Cerebellar cortex (tissue), 1 donor: ENCODE results near the gene EFCAB6.

Source experiments
- DNase-seq: peaks from one replicate; pipeline ENCODE4 v3.0.0-alpha.2; 2015; ENCODE audit warnings: low spot score

The EFCAB6 gene

GRCh38 chr22:43502306-43502874 is 309.7 kb downstream of the EFCAB6 start:
- no peak for DNase-seq

- no peak for DNase-seq
Measured at GRCh38 chr22:43501878-43502277, 310.2 kb downstream of the EFCAB6 start.

- no peak for DNase-seq
Measured at GRCh38 chr22:43500792-43501785, 311.0 kb downstream of the EFCAB6 start.

GRCh38 chr22:43498856-43499253 is 313.2 kb downstream of the EFCAB6 start:
- DNase-seq, result no peak

- no peak for DNase-seq
Measured at GRCh38 chr22:43497956-43498855, 313.9 kb downstream of the EFCAB6 start.

- no peak for DNase-seq
Measured at GRCh38 chr22:43493297-43493696, 318.8 kb downstream of the EFCAB6 start.

GRCh38 chr22:43491737-43492136 is 320.4 kb downstream of the EFCAB6 start:
- DNase-seq, result no peak

GRCh38 chr22:43491177-43491576 is 320.9 kb downstream of the EFCAB6 start:
- DNase-seq, result no peak

GRCh38 chr22:43490311-43490710 is 321.8 kb downstream of the EFCAB6 start:
- DNase-seq, result no peak

- no peak for DNase-seq
Measured at GRCh38 chr22:43488937-43489336, 323.2 kb downstream of the EFCAB6 start.

GRCh38 chr22:43488031-43488866 is 323.9 kb downstream of the EFCAB6 start:
- DNase-seq, result no peak

- no peak for DNase-seq
Measured at GRCh38 chr22:43487311-43488030, 324.6 kb downstream of the EFCAB6 start.

GRCh38 chr22:43485502-43486089 is 326.5 kb downstream of the EFCAB6 start:
- DNase-seq, result no peak

GRCh38 chr22:43484227-43484626 is 327.9 kb downstream of the EFCAB6 start:
- DNase-seq, result no peak

GRCh38 chr22:43483669-43484068 is 328.4 kb downstream of the EFCAB6 start:
- no peak for DNase-seq

- DNase-seq, result no peak
Measured at GRCh38 chr22:43483266-43483665, 328.8 kb downstream of the EFCAB6 start.

GRCh38 chr22:43482318-43482625 is 329.8 kb downstream of the EFCAB6 start:
- DNase-seq, result no peak

GRCh38 chr22:43481568-43482317 is 330.4 kb downstream of the EFCAB6 start:
- DNase-seq, result peak; percentile 8

- no peak for DNase-seq
Measured at GRCh38 chr22:43479962-43480361, 332.1 kb downstream of the EFCAB6 start.
